K562 (cell line): ENCODE results near the gene GNRHR. TPM values are rescaled to one million over a fixed set of nuclear protein-coding genes. Genes with fewer than 3 reads are reported as not detected.
"Not testable (repeated sequence)": the region's sequence is repeated elsewhere in the genome, so short reads cannot be mapped to it uniquely, and the experiment has no call there.

Source experiments
- ATAC-seq: fragments of 200-7000 bp; cut with Tn5 transposase; 3 replicates; pipeline ENCODE4 v1.9.1; 2020; ENCODE audit warnings: moderate library complexity
- BruUV-seq: library from RNA; stranded (reverse); fragments of 400-500 nt; replicated peaks from 2 replicates; lab custom pipeline; 2021; lab: Mats Ljungman, UMichigan
- CTCF ChIA-PET: fragments of 300-600 bp; formaldehyde crosslinking; extraction: SDS; loops from one replicate; lab custom pipeline; 2021; ENCODE audit warnings: low intra/inter-chr PET ratio; lab: Yijun Ruan, JAX
- POLR2A ChIA-PET: fragments of 300-600, 350-650 bp; sonication (Branson Sonifier 250); formaldehyde crosslinking; extraction: SDS; loops from one replicate; lab custom pipeline; 2021; ENCODE audit warnings: antibody characterized with exemption, inconsistent platforms; lab: Yijun Ruan, JAX
- DNase-seq, 4 experiments: peaks; one replicate each; pipeline versions ENCODE4 v3.0.0 to v3.0.0-alpha.2; 2011 to 2018; ENCODE audit warnings: low spot score in 3 of 4, mixed read lengths in 3 of 4; ENCODE audit errors: extremely low read depth in 1 of 4
- FAIRE-seq: peaks from 2 replicates; lab custom pipeline; 2011; peaks lifted over from hg19 to GRCh38; lab: Jason Lieb, UNC
- H2AFZ ChIP-seq: 2 replicates; pipeline ENCODE4 v1.6.0; 2011; ENCODE audit warnings: low read depth, low read length, control low read depth, inconsistent platforms
- H3K27ac ChIP-seq: fragments of 200-600 bp; 3 replicates; pipeline ENCODE4 v1.8.0; 2011; ENCODE audit warnings: low read depth, mild to moderate bottlenecking, control low read depth, inconsistent platforms, low read length, moderate library complexity, mixed read lengths; ENCODE audit errors: extremely low read depth
- H3K27me3 ChIP-seq, 2 experiments: fragments of 300-600 bp in 1 of 2; 2 replicates in 1 of 2; 3 replicates in 1 of 2; pipeline versions ENCODE4 v1.6.0 to v1.8.0; 2011; ENCODE audit warnings: inconsistent platforms in 2 of 2, low read length in 2 of 2, mild to moderate bottlenecking in 1 of 2, mixed read lengths in 1 of 2, moderate library complexity in 1 of 2; ENCODE audit not compliant: control insufficient read depth in 2 of 2, insufficient read depth in 2 of 2
- H3K36me3 ChIP-seq: fragments of 300-600 bp; 3 replicates; pipeline ENCODE4 v1.8.0; 2011; ENCODE audit warnings: mild to moderate bottlenecking, low read length, inconsistent platforms; ENCODE audit not compliant: control insufficient read depth, insufficient read depth
- H3K4me1 ChIP-seq, 2 experiments: fragments of 200-600 bp in 1 of 2; replicated peaks in 1 of 2; 2 replicates in 1 of 2; 3 replicates in 1 of 2; pipeline versions ENCODE4 v1.5.1 to v1.8.0; 2011; ENCODE audit warnings: inconsistent platforms in 2 of 2, low read length in 2 of 2, mild to moderate bottlenecking in 1 of 2, mixed read lengths in 1 of 2, moderate library complexity in 1 of 2; ENCODE audit not compliant: control insufficient read depth in 2 of 2, insufficient read depth in 2 of 2
- H3K4me2 ChIP-seq: 2 replicates; pipeline ENCODE4 v1.6.1; 2011; ENCODE audit warnings: low read length, control low read depth, inconsistent platforms, mixed read lengths; ENCODE audit not compliant: insufficient read depth
- H3K4me3 ChIP-seq: fragments of 200-600 bp; sonication (generic), shearing (Covaris generic); 2 replicates; pipeline ENCODE4 v1.5.1; 2016; ENCODE audit warnings: control low read depth, inconsistent platforms
- H3K79me2 ChIP-seq: fragments of 200-600 bp; 3 replicates; pipeline ENCODE4 v1.8.0; 2011; ENCODE audit warnings: low read length, inconsistent platforms; ENCODE audit not compliant: control insufficient read depth, insufficient read depth
- H3K9ac ChIP-seq, 2 experiments: 2 replicates each; pipeline versions ENCODE4 v1.6.0 to v1.6.1; 2011; ENCODE audit warnings: low read depth in 2 of 2, low read length in 2 of 2, control low read depth in 1 of 2, inconsistent platforms in 1 of 2, mild to moderate bottlenecking in 1 of 2, mixed read lengths in 1 of 2; ENCODE audit not compliant: insufficient read depth in 1 of 2
- H3K9me1 ChIP-seq: one replicate; pipeline ENCODE4 v1.6.0; 2011; ENCODE audit warnings: inconsistent platforms, mild to moderate bottlenecking, low read length, moderate library complexity; ENCODE audit not compliant: control insufficient read depth, insufficient read depth
- H3K9me3 ChIP-seq: replicated peaks from 2 replicates; pipeline ENCODE4 v1.5.1; 2011; ENCODE audit warnings: low read depth, low read length, inconsistent platforms; ENCODE audit not compliant: control insufficient read depth, insufficient read depth
- H4K20me1 ChIP-seq: replicated peaks from 2 replicates; pipeline ENCODE4 v1.6.1; 2011; ENCODE audit warnings: low read length, inconsistent platforms, mixed read lengths; ENCODE audit not compliant: control insufficient read depth, insufficient read depth
- CBX3 ChIP-seq, 2 experiments: IDR thresholded peaks; 1 replicate in 1 of 2; 2 replicates in 1 of 2; pipeline ENCODE4 v1.6.1; 2012; ENCODE audit warnings: inconsistent platforms in 2 of 2, low read length in 2 of 2, borderline replicate concordance in 1 of 2, control low read depth in 1 of 2
- ZNF280A ChIP-seq: fragments of 450-650 bp; IDR thresholded peaks from 2 replicates; pipeline ENCODE4 v1.6.1; 2018; ENCODE audit warnings: mild to moderate bottlenecking, low read depth; ENCODE audit not compliant: partially characterized antibody
- ZNF79 ChIP-seq: fragments of 250-450 bp; sonication (Bioruptor Pico); IDR thresholded peaks from 2 replicates; pipeline ENCODE4 v1.4.0; 2020; ENCODE audit warnings: low read depth, mild to moderate bottlenecking, moderate library complexity
- WGBS: fragments of 100-300 bp; shearing (Covaris generic); methylation state at CpG from one replicate; pipeline ENCODE4 v1.1.6; 2016; ENCODE audit warnings: low coverage, mixed read lengths; ENCODE audit not compliant: insufficient coverage; ENCODE audit errors: missing lambda C conversion rate; 5-methylcytosine and 5-hydroxymethylcytosine counted together
- in situ Hi-C: fragments of 300-500 bp; cut with MboI; formaldehyde crosslinking; loops from 4 replicates; pipeline ENCODE4 v1.15.0; 2018; ENCODE audit warnings: inconsistent platforms, mixed read lengths
- intact Hi-C: fragments of 100-400 bp; cut with micrococcal nuclease; formaldehyde crosslinking; loops from 2 replicates; pipeline ENCODE4 v1.14.2; 2022
- polyA plus RNA-seq, 8 experiments: library from polyadenylated mRNA; depleted of rRNA in 4 of 8; stranded (reverse) in 5 of 8; unstranded in 3 of 8; fragments of >200 nt; fragmentation: Nextera tagmentation in 2 of 8; fragmentation: Illumina TruSeq in 1 of 8; extraction: Ambion mirVana in 2 of 8; extraction: Trizol in 1 of 8; gene quantifications; 2 replicates each; pipeline versions ENCODE4 v1.2.1 to v1.2.3, GENCODE V29; 2011 to 2014; ENCODE audit warnings: inconsistent platforms in 1 of 8, missing spikeins in 1 of 8
- total RNA-seq, 7 experiments: library from RNA; depleted of rRNA in 6 of 7; stranded (reverse); fragments of >200 nt in 6 of 7; fragmentation: Illumina TruSeq in 2 of 7; extraction: Trizol in 2 of 7; gene quantifications; 2 replicates each; pipeline versions ENCODE4 v1.2.1 to v1.2.3, GENCODE V29; 2011 to 2021; ENCODE audit warnings: low replicate concordance in 1 of 7
- TF ChIP-seq, protein P1 (sequence below): fragments of 450-650 bp; formaldehyde crosslinking; IDR thresholded peaks from 2 replicates; pipeline ENCODE4 v1.4.0; 2022; ENCODE audit warnings: missing genetic modification characterization

The GNRHR gene
- total and polyA plus RNA-seq, 9 of the 15 experiments (the other 6 are each of a cell fraction or from before 2014, with no cell fraction given) = 0.06 to 0.13 TPM; not detected in 7

DNA sequence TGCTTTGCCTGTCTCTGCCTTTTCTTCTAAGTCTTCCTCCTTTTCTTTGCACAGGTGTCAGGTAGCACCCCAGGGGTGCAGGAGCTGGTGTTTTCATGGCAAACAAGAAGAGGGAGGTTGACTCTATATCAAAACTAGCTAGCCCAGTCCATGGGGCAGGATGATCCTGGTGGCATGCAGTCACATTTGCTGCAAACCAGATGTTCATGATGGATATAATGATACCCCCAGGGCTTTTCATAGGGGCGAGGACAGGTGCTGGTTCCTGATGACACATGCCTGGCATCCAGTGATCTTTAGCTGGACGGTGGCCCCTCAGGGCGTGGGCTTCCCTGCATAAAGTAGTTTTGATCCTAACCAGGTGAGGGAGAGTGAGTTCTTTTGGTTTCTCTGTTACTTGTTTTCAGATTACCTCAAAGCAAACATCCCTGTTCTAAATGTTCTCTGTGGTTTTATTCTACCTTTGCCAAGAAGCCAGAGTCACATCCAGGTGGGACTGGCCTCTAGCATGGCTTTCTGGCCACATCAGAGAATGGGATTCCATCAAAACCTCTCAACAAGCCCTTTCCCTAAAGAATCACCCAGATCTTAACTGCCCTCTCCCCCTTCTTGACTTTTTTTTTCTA lies 42.1 kb downstream of the GNRHR start (continued):
- TF ChIP-seq, protein P1, sequence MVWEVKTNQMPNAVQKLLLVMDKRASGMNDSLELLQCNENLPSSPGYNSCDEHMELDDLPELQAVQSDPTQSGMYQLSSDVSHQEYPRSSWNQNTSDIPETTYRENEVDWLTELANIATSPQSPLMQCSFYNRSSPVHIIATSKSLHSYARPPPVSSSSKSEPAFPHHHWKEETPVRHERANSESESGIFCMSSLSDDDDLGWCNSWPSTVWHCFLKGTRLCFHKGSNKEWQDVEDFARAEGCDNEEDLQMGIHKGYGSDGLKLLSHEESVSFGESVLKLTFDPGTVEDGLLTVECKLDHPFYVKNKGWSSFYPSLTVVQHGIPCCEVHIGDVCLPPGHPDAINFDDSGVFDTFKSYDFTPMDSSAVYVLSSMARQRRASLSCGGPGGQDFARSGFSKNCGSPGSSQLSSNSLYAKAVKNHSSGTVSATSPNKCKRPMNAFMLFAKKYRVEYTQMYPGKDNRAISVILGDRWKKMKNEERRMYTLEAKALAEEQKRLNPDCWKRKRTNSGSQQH = no peak
- no peak for TF ChIP-seq ZNF79 (CRISPR knock-in tag)

DNA sequence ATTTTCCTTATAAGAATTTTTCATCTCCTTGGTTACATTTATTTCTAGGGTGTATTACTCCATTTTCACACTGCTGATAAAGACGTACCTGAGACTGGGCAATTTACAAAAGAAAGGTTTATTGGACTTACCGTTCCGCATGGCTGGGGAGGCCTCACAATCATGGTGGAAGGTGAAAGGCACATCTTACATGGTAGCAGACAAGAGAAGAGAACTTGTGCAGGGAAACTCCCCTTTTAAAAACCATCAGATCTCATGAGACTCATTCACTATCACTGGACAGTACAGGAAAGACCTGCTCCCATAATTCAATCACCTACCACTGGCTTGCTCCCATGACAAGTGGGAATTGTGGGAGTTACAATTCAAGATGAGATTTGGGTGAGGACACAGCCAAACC lies 47.5 kb downstream of the GNRHR start:
- H2AFZ ChIP-seq, in situ Hi-C loops, H3K9me1 ChIP-seq, CTCF ChIA-PET, DNase-seq, H3K4me2 ChIP-seq, POLR2A ChIA-PET, H3K4me1 ChIP-seq, H3K27ac ChIP-seq, FAIRE-seq, H3K4me3 ChIP-seq, H3K9me3 ChIP-seq, intact Hi-C loops, ATAC-seq: not testable (repeated sequence)
- peaks cover 98% of the 10 kb centered on the region for H3K79me2 ChIP-seq
- WGBS = 89% methylated on average over 3 of the region's 3 CpGs
- TF ChIP-seq CBX3 (IDR thresholded peaks at IDR 0.05; ENCODE audit: borderline replicate concordance in 1 of 2, low read length in 2 of 2) (peak in 1 of 2 experiments; percentile 57; a peak in 1 of 3 replicates), ZNF280A (peak; percentile 48)
- TF ChIP-seq, all 486 proteins: peak for 2; not testable (repeated sequence) for 484
- BruUV-seq, H3K27me3 ChIP-seq, H4K20me1 ChIP-seq, H3K9ac ChIP-seq: not testable (repeated sequence)
- H3K36me3 ChIP-seq = peaks cover 32% of the 10 kb centered on the region
